Activated CD4-positive, alpha-beta T cell treated with anti-CD3 and anti-CD28 coated beads, Interleukin-2, amount 50 U/mL, for 48 hours (primary cell): ENCODE measurements around the gene SEMA4C.
A peak's percentile ranks its signal among the peaks of the same experiment; 100 is the strongest.

Experiments
- DNase-seq, 2 experiments: peaks; one replicate each; pipeline ENCODE4 v3.0.0-alpha.2; 2020

Gene SEMA4C

GRCh38 chr2:96839875-96840850, 29.7 kb downstream of the SEMA4C start:
- no peak for DNase-seq

- DNase-seq = peak; percentile 84 to 88
Observed at GRCh38 chr2:96839293-96839874, 30.5 kb downstream of the SEMA4C start.

- DNase-seq = no peak
Observed at GRCh38 chr2:96838345-96839292, 31.3 kb downstream of the SEMA4C start.

DNA sequence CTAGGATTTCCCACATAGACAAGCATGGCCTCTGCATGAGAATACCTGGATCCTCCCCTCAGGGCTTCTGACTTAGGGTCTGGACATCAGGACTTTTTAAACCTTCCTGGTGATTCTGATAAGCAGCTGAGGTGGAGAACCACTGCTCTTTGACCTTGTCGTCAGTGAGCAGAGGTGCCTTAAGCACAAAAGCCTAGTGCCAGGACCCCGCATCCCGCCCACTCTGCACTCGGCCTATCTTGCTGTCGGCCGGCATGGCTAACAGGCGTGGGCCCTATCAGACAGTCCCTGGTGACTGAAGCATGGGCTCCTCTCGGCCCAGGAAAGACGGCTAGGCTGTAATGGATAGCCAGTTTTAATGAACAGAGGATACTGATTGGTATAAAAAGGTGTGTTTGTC, 32.3 kb downstream of the SEMA4C start:
- no peak for DNase-seq

DNA sequence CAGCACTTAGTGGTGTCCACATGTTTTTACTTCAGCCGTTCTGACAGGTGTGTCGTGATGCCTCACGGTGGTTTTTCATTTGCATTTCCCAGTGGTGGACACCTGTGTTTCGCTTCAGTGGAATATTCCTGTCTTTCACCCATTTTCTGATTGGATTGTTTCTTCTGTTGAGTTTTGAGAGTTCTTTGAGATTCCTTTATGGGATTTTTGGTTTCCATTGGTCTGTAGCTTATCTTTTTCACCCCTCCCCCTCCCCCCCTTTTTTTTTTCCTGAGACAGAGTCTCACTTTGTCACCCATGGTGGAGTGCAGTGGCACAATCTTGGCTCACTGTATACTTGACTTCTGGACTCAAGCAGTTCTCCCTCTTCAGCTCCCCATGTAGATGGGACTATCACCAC, 34.0 kb downstream of the SEMA4C start:
- DNase-seq = no peak

GRCh38 chr2:96832754-96833507, 36.9 kb downstream of the SEMA4C start:
- DNase-seq = no peak

DNA sequence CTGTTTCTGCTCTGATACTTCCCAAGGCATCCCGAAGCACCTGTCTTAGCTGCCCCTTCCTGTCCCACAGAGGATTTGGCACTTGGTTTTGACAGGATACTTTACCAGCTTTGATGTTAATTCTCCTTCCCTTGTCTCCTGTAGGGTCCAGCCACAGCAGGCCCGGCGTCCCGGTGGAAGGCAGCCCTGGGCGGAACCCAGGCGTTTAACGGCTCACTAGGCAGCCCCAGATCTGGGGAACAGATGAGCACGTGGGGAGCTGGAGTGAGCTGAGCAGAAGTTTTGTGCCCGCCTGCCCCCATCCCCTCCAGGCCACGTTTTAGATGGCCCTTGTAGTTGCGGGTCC, 37.5 kb downstream of the SEMA4C start:
- DNase-seq = no peak

DNA sequence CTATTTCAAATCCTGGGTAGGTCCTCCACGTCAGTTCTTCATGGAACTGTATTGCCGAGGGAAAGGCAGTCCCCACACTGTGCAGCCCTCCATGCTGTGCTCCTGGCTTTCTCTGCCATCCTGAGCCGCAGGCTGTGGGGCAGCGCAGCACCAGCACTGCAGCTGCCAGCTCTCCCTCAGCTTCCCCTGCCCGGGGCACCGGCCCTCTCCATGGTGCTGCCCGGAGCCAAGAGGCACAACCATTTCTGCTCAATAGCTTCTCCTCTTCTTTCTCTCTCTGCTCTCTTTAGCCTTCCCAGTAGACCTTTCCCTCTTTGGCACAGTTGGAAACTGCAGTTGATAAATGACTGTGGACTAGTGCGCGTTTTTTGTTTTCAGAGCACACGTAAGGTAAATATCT, 38.2 kb downstream of the SEMA4C start:
- DNase-seq = no peak

- DNase-seq = no peak
Observed at GRCh38 chr2:96830044-96830562, 39.8 kb downstream of the SEMA4C start.

- DNase-seq = no peak
Observed at GRCh38 chr2:96828874-96829273, 41.0 kb downstream of the SEMA4C start.

DNA sequence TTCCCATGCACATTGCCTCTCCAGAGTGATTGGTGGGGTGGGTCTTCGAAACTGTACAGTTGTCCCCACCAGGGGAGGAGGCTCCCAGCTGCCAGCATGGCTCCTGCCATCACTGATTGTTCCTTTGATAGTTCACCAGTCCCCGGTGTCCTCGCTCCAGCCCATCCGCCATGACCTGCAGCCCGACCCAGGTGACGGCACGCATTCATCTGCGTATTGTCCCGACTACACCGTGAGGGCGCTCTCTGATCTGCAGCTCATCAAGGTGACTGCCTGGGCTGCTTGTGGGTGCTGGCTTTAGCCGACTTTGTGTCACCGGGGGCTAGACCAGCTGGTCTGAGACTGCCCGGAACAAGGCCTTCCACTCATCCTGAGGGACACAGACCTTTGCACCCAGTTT, 41.4 kb downstream of the SEMA4C start:
- DNase-seq = no peak

DNA sequence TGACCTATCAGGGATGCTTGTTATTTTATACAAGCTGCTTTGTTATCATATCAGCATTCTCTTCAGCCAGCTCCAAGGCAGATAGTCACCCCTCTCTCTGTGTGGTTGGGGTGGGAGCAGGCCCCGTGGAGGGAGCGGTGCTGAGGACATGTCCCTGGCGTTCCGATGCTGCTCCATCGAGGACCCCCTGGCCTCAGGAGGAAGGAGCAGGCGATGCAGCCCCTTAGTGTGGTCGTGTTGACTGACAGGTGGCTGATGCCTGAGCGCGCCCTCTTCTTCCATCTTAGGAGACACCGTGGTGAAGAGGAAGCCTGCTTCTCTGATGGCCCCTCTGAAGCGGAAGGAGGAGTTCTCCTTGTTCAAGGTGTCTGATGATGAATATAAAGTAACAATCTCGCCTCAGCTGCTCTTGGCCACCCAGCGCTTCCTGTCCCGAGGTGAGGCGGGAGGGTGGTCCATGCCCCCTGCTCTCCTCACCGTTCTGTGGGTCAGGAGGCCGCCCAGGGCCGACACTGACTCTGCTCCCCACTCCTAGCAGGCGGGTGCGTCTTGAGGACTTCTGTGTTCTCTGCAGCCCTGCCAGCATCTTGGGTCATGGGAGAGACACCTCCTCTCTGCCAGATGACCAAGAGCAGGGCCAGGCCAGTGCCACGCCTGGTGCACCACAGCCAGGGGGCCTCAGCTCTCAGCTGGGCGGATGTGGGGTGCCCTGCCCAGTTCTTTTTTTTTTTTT, 43.2 kb downstream of the SEMA4C start:
- no peak for DNase-seq

- DNase-seq = no peak
Observed at GRCh38 chr2:96825057-96825456, 44.8 kb downstream of the SEMA4C start.

GRCh38 chr2:96824079-96824870, 45.6 kb downstream of the SEMA4C start:
- DNase-seq = no peak

DNA sequence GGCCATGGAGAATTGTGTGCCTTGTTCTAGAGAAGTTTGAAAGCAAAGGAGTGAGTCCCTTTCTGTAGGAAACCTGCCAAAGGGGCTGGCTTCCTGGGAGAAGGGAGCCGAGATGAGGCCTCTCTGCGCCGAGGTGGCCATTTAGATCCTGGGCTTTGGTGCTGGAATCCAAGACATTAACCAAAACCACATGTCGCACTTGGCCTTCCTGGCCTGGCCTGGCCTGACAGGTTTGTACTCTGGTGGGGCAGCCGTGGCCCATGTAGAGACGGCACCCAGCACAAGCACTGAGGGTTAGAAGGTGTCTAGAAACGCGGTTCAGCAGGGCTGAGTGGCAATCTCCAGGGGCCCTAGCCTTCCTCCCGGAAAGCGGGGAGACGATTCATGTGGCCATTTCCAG, 46.7 kb downstream of the SEMA4C start:
- no peak for DNase-seq

DNA sequence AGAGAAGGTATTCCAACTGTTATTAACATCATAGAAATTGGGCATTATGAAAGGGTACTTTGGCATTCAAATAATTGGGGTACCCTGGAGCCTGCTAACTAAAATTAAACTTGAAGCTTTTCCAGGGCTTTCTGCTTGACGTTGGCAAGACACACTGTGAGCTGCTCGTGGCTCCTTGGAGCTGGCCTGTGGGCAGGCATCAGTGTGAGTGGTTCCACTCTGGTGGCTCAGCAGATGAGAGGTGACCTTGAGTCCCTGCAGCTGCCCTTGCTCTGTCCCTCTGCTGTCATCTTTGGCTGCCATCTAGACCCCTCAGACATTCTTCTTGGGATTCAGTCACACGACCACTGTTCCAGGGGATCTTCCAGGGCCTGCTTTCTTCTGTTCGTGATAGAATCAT, 47.1 kb downstream of the SEMA4C start:
- no peak for DNase-seq

- DNase-seq = no peak
Observed at GRCh38 chr2:96821113-96821675, 48.7 kb downstream of the SEMA4C start.

DNA sequence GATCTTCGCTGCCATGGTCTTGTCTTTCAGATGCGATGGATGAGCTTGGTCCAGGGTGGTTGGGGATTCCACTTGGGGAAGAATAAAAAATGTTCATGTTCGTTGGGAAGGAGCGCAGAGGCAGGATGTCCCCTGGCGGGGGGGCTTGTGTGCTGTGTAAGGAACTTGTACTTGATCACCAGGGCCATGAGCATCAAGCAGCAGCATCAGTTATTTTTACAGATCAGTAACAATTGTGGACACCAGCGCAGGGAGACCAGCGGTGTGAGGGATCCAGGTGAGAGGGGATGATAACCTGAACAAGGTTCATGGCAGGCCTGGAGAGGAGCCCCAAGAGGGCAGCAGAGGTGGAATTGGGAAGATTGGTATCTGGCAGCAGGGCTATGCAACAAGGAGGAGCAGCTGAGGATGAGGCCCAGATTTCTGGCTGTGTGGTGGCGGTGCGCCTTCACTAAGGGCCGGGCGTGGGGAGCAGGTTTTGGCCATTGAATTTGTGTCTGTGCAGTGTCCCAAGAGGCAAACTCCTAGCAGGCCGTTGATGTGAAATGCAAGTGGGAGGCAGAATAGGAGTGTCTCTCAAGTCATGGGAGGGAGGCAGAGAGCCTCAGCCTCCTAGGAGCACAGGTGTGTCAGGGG, 49.9 kb downstream of the SEMA4C start:
- no peak for DNase-seq

DNA sequence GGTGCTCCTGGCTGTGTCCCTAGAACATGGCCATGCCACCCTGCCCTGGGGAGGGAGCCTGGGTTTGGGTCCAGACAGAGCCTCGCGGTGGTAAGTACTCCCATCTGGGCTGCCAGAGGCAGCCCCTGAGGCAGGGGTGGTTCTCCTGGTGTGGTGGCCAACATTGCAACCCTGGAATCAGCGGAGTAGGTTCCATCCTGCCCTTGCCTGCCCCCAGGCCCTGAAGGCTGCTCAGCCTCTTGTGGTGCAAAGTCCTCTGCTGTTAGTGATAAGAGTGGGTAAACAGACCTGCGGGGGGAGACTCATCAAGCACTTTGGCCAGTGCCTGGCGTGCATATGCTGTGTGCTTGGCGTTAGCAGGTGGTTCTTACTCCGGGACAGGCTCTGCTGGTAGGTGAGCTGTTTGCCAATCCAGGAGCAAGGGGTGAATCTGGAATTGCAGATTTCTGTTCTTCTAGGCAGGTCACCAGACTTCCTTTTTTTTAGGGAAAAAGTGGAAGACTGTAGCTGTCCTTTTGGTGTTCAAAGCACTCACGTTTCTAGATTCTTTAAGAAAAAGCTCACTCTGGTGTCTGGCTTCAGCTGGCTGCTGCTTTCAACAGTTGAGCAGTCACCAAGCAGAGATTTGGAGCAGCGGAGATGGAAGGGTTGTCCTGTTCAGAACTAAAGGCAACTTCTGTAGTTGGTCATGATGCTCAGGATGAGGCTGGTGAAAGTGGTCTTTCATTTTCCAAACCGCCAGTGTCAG, 50.6 kb downstream of the SEMA4C start:
- DNase-seq = no peak
